Right kidney (tissue), 9 donors: ENCODE data around the gene PLEKHA6.

Experiments used
- DNase-seq: peaks from one replicate; pipeline ENCODE4 v3.0.0-alpha.2; 2016
- long read RNA-seq, 8 donors: transcript quantifications; one replicate each; lab custom pipeline, GENCODE V29; 2026

PLEKHA6 gene, protein sequence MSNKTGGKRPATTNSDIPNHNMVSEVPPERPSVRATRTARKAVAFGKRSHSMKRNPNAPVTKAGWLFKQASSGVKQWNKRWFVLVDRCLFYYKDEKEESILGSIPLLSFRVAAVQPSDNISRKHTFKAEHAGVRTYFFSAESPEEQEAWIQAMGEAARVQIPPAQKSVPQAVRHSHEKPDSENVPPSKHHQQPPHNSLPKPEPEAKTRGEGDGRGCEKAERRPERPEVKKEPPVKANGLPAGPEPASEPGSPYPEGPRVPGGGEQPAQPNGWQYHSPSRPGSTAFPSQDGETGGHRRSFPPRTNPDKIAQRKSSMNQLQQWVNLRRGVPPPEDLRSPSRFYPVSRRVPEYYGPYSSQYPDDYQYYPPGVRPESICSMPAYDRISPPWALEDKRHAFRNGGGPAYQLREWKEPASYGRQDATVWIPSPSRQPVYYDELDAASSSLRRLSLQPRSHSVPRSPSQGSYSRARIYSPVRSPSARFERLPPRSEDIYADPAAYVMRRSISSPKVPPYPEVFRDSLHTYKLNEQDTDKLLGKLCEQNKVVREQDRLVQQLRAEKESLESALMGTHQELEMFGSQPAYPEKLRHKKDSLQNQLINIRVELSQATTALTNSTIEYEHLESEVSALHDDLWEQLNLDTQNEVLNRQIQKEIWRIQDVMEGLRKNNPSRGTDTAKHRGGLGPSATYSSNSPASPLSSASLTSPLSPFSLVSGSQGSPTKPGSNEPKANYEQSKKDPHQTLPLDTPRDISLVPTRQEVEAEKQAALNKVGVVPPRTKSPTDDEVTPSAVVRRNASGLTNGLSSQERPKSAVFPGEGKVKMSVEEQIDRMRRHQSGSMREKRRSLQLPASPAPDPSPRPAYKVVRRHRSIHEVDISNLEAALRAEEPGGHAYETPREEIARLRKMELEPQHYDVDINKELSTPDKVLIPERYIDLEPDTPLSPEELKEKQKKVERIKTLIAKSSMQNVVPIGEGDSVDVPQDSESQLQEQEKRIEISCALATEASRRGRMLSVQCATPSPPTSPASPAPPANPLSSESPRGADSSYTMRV
- long read RNA-seq, donor 1, partial matches to known transcripts, result 0 of 2 reads
- long read RNA-seq, donor 1, other reads (novel, unspliced or antisense), result 0 of 2 reads
- long read RNA-seq, donor 2, result 0 reads
- long read RNA-seq, donor 3, result 0 reads
- long read RNA-seq, donor 4, partial matches to known transcripts, result 0 of 3 reads
- long read RNA-seq, donor 4, other reads (novel, unspliced or antisense), result 0 of 3 reads
- long read RNA-seq, donor 5, partial matches to known transcripts, result 0 of 1 reads
- long read RNA-seq, donor 5, other reads (novel, unspliced or antisense), result 0 of 1 reads
- long read RNA-seq, donor 6, result 0 reads
- long read RNA-seq, donor 7, partial matches to known transcripts, result 23 of 25 reads
- long read RNA-seq, donor 7, other reads (novel, unspliced or antisense), result 0 of 25 reads
- long read RNA-seq, donor 8, partial matches to known transcripts, result 0 of 1 reads
- long read RNA-seq, donor 8, other reads (novel, unspliced or antisense), result 0 of 1 reads

DNA sequence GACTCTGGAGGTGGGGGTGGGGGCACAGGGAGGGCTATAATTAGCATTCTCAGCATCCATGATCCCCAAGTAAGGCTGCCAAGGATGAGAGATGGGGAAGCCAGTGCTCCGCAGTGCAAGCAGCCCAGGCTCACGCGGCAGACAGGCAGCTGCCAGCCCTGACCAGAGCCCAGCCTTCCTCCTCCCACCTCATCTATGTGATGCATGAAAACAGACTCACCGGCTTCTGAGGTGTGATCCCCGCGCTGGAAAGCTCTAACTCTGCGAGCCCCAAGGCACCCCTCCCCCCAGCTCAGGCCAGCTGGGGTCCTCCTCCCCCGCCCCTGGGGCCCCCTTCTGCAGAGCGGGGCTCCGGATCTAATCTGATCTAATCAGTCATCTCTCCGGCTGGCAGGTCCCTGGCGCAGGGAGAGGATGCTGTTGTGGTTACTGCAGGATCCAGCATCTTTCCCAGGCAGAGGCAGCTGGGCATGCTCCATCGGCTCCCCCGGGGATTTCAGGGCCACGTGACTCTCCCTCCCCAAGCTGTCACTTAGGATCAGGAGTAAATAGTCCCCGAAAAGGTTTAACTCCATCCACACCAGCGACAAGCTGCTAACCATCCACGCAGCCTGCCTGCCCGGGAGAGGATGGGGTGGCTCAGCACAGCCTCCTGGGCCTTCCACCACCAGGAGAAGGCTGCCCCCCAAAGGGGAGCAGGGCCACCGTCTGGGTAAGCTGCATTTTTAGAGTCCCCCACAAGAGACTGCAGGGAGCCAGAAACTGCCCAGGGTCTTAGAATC, at the start of gene PLEKHA6:
Gene PLEKHA6 (minus strand): TSS at position 456 of the 782 bp plus-strand sequence. CDS start 86,202 bp downstream, outside the sequence.
- no peak for DNase-seq

DNA sequence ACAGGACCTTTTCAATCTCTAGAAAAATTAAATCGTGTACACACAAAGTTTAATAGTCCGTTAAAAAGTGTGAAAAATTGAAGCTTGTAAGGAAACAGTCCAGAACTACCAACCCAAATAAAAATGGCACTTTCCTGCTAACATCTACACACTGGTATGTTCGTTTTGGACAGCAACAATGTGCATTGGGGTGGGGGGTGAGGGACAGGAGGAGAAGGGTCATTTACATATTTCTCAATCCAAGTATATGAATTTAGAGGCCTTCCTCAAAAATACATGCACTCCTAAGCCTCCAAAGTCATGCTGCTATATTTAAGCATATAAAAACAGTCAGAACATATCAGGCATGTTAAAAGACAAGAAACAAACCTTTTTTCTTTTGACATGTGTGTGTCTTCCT, 49.4 kb upstream of the PLEKHA6 start:
- DNase-seq, result no peak

DNA sequence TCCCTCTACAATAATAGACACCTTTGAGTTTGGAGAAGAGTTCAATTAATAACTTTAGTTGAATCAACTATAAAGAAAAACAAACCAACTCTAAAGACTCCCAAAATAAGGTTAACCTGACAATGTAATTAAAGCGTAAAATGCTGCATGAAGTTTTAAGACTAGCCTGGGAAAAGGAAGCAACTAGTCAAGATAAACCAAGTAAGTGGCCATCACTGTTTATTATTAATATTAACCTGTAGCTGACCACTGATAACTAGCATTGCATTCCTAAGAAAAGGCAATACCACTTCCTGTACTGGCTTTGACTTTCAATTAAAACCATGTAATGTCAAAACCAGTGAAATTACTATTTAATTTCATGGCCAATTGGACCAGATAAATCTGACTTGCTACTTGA, 48.9 kb upstream of the PLEKHA6 start:
- DNase-seq, result no peak

DNA sequence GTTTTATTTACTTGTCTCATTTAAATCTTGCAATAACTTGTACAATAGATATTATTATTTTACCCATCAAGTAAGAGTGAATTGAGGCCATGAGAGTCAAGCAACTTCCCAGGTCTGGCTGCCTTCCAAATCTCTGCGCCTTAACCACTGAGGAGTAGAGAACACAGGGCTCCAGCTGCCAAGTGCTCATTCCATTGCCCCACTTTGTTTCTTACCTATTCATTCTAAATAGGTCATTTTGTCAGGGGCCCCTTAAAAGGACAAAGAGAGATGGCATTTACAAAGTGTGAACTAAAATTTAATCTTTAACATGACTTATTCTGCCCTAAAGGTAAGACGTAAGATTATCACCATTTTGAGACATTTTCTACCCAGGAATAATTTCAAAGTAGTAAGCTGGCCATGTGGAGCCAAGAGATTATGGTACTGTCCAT, 48.4 kb upstream of the PLEKHA6 start:
- DNase-seq, result no peak

DNA sequence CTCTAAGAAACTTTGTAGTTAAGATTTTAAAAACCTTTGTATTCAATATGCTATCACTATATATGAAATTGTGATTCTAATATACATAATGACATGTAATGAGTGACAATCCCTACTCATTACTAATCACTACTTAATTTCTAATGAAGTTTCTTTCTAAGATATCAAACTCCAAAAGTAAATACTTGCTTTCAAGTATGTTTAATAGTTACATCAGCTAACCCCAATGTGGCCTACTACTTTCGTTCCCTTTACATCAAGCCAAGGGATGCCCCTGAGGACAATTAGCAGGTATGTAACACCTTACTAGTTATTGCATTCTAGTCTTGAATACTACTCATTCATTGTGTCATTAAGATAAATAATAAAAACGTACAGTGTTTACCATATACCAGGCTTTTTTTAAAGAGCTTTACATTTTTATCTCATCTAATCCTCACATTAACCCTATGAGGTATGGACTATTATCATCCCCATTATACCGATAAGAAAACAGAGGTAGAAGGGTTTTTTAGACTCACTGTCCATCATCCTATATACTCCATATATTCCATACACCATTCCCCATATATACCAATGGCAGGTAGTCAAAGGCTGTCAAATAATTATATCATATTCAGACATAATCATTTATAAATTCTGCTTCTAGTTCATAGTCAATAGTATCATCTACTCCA, 47.7 kb upstream of the PLEKHA6 start:
- DNase-seq, result no peak

DNA sequence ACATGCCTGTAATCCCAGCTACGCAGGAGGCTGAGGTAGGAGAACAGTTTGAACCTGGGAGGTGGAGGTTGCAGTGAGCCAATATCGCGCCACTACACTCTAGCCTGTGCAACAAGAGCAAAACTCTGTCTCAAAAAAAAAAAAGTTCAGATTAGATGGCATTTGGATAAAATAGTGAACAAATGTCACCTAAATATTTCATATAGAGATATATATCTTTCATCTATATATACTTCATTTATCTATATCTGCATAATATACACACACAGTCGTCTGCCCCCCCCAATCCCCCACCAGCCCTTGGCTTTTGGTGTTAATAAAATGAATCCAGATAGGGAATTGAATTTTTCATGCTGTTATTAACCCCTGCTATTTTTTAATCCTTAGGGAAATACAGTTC, 46.9 kb upstream of the PLEKHA6 start:
- no peak for DNase-seq

DNA sequence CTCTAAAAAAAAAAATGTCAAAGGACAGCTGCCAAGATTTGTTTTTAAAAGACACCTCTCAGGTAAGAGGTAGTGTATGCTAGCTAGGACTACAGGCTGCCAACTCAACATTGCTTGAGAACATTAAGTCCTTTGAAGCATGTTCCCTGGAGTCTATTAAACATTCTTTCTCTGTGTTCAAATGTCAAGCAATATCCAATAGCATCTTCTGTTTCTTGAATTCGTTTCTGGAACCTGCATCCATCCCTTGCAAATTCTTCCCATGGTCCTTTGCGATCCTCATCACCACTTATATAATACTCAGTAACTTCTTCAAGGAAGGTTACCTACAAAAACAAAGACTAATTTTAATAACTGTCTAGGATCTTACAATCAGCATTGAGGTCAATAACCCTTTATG, 46.3 kb upstream of the PLEKHA6 start:
- DNase-seq, result no peak

DNA sequence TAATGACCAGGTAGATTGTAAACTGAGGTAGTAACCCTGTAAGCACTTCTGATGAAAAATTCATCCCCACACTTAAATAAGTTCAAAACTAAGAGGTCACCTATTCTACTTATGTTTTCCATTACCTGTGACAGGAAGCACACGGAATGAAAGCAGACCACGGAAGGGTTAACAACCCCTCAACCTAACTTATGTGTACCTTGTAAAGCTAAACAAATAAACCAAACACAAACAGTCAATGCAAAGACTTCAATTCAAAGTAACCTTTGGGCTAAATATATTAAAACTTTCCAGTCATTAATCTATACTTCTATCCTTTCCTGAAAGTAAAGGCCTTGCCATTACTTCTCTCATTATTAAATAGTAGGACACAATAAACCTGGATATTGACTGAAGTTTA, 44.9 kb upstream of the PLEKHA6 start:
- no peak for DNase-seq

DNA sequence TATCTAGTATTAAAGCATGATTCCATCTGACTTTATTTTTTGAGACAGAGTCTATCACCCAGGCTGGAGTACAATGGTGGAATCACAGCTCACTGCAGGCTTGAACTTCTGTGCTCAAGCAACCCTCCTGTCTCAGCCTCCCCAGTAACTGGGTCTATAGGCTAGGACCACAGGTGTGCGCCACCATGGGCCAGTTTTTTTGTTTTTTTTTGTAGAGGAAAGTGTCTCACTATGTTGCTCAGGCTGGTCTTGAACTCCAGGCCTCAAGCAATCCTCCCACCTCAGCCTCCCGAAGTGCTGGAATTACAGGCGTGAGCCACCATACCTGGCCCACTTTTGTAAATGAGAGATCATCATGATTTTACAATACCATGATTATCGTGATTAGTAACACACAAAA, 42.7 kb upstream of the PLEKHA6 start:
- DNase-seq, result no peak

DNA sequence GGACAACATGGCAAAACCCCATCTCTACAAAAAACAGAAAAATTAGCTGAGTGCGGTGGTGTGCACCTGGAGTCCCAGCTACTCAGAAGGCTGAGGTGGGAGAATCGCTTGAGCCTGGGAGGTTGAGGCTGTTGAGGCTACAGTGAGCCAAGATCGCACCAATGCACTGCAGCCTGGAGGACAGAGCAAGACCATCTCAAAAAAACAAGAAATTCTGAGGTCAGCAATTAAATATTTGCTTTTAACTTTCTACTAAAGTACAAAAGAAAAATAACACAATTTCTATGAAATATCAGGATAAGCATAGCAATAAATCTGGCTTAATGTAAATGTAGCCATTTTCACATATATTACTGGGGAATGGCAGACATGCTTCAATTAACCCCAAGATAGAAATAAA, 42.0 kb upstream of the PLEKHA6 start:
- no peak for DNase-seq

DNA sequence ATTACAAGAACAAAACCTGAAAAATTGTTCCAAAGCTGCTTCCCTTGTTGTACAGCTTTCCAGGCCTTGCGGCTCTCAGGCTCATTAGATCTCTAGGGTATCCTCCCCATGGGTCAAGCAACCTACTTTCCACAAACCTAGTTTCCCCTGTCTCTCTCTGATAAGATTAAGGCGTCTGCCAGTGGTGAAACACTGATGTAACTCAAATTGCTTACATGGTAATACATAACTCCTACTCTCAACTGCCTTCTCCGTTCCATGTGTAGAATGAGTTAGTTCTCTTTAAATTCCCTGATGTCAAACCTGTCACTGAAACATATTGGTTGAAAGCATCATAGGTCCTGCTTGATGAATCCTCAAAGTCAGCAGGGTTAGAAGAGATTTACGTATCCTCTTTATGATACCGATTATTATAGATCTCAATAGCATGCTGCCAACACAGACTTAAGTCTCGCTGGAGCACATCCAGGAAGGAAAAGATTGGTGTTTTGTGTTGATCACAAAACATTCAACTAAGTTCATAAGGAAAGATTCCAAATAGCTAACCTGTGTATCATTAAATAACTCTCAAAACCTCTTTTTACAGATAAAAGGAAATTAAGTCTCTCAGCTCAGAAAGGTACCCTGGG, 41.3 kb upstream of the PLEKHA6 start:
- no peak for DNase-seq

DNA sequence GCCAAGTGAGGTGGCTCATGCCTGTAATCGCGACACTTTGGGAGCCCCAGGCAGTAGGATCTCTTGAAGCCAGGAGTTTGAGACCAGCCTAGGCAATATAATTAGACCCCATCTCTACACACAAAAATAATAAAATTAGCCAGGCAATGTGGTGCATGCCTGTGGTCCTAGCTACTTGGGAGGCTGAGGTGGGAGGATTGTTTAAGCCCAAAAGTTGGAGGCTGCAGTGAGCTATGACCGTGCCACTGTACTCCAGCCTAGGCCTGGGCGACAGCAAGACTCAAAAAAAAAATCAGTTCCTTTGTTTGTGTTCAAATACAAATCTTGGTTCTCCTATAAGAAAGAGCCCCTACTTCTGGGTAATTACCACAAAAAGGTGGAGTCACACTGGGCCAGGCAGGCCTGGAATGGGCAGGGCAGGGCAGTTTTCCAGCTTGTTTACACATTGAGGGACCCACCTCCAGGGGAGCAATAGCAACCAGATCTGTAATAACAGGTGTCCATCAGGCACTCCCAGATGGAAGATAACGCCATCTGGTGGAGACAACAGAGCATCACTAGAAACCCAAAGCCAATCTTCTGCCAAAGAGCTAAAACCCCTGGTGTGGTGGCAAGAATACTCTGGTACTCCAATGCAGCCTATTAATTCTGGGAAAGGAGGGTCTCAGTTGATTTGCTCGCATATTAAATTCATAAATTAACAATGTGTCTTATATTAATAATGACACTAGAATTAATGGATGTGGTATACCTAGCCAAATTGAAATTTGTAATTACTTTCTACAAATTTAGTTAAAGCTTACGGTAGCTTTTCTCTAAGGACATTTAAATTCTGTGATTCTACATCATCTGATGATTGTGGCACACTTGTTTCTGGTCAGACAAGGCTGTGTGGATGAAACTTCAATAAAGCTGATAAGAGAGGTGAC, 38.7 kb upstream of the PLEKHA6 start:
- DNase-seq, result no peak

DNA sequence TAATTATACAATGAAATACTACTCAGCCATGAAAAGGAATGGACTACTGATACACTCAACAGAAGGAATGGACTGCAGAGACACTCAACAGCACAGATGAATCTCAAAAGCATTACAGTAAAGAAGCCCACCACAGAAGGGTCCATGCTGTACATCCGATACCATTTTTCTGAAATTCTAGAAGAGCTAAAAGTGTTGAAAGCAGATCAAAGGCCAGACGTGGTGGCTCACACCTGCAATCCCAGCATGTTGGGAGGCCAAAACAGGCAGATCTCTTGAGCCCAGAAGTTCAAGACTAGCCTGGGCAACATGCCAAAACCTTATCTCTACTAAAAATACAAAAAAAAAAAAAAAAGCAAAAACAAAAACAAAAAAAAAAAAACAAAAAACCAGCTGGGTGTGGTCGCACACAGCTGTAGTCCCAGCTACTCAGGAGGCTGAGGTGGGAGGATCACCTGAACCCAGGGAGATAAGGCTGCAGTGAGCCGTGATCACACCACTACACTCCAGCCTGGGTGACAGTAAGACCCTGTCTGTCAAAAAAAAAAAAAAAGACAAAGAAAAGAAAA, 36.4 kb upstream of the PLEKHA6 start:
- no peak for DNase-seq

DNA sequence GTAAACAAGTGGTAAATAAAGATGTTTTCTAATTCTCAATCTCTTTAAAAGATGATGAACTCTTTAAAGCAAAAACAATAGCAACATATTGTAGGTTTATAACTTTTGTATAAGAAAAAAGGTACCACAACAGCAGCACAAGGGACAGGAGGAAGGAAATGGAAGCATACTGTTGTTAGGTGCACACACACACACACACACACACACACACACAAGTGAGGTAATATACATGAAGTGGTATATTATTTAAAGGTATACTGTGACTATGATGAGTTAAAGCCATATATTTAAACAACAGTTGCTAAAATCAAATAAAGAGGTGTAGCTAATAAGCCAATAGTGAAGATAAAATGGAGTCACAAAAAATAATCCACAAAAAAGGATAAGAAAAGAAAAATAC, 31.9 kb upstream of the PLEKHA6 start:
- no peak for DNase-seq

DNA sequence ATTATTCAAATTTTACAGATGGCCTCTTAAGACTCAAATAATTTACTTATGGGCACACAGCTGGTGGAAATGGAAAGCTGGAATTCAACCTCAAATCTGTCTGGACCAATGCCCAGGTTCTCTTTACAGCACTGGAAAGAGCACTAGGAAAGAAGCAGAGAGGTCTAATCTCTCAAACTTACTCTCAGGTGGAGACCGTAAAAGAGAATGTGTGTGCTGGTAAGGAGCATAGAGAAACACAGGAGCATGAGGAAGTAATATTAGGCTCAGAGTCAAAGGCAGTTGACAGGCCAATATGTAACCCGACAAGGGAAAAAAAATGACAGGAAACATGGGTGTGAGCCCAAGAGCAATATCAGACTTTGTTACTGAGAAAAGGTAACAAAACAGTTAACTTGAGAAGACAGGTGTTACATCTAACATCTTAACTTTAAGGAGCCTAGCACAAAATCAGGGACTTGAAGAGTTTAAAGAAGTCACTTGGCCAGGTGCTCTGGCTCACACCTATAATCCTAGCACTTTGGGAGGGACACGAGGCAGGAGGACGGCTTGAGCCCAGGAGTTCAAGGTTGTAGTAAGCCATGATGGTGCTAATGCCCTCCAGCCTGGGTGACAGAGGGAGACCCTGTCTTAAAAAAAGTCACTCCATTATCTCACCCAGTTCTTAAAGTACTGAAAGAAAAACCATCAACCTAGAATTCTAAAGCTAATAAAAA, 31.2 kb upstream of the PLEKHA6 start:
- DNase-seq, result no peak

DNA sequence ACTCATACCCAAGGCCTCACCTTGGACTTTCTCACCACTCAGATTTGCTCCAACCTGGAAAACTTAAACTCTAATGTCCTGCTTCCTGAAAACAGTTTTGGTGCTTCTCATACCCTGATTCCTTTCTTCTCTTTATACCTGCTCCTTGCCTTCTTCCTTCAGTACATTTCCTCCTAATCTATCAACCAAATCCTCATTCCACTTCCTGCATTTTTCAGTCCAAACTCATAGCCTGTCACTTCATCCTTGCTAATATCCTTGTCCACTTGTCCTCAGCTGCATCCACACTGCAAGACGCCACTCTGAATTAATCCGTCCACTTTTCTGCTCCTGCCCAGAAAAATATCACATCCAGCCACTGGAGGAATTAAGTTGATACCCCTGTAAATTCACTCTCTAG, 26.0 kb upstream of the PLEKHA6 start:
- DNase-seq, result no peak

DNA sequence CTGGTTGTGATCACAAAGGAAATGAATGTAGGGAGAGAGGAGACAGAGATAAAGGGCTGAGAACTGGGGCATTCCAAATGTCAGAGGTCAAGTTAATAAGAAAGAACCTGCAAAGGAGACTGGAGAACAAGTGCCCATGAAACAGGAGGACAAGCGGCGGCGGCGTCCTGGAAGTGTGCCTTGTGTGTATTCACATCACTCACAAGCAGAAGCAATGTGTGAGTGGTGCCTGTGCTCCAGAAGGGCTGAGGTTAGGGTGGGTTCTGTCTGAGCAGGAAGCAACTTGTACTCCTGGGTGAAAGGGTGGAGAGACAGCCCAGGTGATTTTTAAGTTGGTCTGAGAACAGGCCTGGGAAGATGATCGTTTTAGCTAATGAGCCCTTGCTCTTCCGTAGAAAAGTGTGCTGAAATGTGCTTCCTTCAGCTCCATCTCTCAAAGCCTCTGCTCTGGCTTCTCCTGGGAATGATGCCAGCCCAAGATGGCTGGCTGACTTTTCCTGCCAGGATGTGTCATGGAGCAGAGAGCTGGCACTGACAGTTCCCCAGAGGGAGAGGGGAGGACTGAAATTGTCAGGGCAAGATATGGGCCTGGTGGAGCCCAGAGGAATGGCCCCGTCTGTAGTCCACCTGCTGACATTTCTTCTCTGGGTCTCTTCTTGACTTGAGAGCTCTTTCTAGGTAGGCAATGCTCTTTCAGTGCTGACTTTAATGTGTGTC, 25.1 kb upstream of the PLEKHA6 start:
- no peak for DNase-seq
